Eye (tissue), 1 donor: ENCODE data around the gene C1orf174.
"Not testable (repeated sequence)": the region's sequence is repeated elsewhere in the genome, so short reads cannot be mapped to it uniquely, and the experiment has no call there.

Experiments
- DNase-seq: peaks from one replicate; pipeline ENCODE4 v3.0.0-alpha.2; 2015

C1orf174 gene

DNA sequence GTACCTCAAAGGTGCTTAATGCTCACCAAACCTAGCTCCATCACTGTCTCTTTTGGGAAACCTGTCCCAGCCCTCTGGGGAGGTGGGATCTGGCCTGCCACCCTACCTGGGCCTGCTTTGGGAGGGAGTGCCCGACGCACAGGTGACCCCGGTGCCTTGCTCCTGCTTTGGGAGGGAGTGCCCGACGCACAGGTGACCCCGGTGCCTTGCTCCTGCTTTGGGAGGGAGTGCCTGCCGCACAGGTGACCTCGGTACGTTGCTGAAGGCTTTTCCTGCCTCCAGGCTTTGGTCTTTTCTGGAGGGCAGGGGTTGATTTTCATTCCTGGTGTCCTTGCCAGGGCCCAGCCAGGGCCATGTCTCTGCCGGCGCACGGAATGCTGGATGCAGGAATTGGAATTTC is 25.2 kb upstream of the C1orf174 start:
- DNase-seq: no peak

DNA sequence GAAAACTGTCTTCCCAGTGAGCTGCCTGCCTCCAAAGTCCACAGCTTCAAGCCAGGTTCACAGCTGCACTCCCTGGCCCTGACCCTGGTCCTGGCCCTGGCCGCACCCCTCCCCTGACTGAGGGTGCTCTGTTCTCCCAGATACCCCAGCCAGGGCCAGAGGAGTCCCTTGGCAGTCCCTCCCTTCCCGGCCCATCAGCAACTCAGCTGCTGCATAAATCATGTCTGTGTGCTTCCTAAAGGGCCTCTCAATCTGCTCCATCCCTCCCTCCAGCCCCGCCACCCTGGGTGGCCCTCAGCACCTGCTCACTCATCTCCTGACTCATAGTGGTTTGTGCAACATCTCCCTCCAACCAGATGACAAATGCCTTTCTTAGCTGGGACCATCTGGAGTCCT is 24.8 kb upstream of the C1orf174 start:
- no peak for DNase-seq

DNA sequence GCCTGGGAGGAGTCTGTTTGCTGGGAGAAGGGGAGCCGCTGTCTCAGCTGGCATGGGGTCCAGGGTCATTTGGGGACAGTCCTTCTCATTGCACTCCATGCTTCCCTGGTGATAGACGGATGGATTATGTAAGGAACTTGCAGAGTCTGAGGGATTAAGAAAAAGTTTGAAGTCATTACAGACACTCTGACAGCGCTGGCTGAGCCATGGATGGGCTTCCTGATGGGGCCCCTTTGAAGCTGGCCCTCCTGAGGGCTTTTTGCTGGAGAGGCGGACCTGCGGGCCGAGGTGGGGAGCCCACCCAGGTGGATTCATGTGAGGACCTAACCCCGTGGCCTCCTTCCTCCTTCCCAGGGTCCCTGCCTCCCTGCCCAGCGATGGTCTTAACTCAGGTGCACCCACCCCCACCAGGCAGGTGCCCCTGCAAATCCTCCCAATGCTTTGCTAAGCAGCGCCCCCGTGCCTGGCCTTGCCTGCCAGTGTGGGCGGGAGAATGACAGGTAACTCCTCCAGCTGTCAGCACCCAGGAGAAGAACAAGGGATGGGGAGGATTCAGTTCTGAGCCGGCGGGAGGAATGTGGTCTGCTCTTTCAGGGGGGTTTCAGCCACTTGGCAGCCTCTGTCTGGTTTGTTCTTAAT is 24.2 kb upstream of the C1orf174 start:
- DNase-seq: no peak

DNA sequence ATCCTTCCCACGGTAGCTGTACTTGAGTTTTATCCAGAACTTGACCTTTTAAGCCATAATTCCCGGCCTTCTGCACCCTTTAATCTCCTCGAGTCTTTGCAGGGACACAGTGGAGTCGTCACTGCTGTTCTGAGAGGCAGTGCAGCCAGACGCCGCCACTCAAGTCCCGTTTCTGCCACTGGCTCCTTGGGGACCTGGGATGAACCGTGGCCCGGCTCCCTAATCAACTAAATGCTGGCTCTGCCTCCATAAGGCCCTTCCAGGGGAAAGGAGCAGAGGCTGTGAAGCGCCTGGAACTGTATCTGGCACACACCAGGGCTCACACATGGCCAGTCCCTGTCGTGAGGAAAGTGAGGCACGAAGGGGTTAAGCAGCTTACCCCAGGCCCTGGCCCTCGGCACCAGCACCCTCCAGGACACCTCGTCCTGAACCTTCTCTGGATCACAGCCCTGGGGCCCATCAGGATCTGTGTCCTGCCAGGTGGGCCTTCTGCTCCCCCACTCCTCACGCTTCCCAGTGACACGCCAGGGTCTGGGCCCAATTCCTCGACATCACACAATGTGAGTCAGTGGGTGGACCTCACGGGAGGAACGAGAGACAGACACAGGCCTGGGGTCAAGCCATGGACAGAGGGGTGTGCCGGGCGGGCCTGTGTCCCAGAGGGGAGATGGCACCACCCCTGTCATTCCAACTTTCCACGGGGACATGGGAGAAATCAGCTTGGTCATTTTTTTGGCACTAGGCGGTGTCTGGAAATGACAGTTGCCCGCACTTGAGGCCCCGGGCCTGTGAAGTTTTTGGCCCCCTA is 23.5 kb upstream of the C1orf174 start:
- no peak for DNase-seq

DNA sequence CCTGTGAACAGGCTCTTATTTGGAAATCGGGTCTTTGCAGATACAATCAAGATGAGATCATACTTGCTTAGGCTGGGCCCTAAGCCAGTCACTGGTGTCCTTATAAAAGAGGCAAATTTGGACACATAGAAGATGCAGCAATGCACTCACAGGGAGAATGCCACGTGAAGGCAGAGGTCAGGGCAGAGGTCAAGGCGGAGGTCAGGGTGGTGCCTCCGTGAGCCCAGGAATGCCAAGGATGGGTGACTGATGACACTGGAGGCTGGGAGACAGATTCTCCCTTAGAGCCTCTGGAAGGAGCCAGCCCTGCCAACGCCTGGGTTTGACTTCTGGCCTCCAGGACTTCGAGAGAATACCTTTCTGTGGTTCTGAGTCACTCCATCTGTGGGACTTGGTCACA is 22.8 kb upstream of the C1orf174 start:
- no peak for DNase-seq

DNA sequence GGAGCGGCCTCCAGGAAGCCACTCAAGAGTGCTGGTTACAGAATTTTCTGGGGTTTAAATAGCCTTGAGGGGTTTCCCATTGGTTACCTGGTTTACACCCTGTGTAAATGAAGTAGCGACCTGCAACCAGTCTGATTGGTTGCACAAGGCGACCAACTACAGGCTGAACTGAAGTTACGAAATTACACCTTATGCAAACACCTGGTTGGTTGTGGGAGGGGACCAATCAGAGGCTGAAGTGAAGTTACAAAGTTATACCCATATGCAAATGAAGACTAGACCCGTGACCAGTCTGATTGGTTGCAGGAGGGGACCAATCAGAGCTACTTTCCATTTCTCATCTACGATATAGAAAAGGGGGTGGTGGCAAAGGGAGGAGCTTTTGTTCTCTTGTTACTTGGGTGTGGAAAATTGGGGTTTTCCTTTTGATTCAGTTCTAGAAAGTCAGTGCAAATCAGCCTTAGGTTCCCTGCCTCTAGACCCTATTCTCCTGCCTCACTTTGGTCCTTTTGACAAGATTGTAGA is 22.2 kb upstream of the C1orf174 start:
- no peak for DNase-seq

DNA sequence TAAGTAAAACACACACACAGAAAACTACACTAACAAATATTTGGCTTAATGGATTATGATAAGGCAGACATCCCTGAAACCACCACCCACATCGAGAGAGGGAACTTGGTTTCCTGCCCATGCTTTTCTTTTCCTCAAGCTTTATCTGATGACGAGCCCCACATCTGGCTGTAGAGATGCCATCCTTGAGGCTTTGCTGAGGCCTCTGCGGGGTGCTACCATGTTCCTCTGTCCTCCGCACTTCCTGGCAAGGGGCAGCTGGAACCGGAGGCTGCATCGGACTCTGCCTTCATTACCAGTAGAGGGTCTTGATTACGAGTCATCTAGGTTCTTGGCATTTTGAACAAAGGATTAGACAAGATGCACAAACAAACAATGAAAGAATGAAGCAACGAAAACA is 21.7 kb upstream of the C1orf174 start:
- DNase-seq: no peak

DNA sequence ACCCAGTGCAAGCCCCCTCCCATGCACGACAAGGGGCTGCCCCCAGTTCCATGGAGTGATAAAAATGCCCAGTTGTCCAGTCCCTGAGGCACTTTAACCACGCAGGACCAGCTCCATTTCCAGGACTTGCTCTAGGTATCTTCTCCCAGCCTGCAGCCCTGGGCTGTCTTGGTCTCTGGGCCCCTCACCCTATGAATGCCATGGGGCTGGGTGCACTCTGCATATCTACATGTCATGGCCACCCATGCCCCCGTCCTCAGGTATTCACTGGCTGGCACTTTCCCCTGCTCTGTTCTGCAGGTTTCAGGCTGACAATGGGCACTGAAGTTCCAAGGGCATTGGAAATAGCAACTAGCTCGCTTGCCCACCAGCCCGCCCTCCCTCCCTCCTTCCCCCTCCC is 19.6 kb upstream of the C1orf174 start:
- no peak for DNase-seq

DNA sequence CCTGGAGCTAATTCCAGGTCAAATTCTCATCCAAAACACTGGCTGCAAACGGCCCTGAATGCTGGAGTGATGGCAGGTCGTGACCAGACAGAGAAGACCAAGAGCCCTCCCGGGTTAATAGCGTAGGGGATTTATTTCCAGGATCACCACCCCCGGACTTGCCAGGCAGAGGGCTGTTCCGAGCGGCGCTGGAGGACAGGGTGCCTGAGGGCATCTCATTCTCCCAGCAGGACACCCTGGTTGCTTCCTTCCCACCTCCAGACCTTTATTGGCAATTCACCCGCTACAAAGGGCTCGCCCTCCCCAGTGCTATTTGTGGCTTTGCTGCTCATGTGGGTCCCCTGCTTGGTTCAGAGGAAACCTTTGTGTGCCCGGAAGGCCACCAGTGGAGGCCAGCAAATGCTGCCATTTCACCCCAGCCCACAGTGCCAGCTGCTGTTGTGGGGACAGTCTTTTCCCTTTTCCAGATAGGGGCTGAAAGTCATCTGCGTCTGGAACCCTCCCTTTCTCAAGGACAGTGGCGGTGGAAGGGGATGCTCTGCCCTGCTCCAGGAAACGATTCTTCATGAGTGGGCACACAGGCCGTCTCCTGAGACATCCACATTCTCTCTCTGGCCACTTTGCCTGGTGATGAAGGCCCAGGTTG is 19.0 kb upstream of the C1orf174 start:
- no peak for DNase-seq

DNA sequence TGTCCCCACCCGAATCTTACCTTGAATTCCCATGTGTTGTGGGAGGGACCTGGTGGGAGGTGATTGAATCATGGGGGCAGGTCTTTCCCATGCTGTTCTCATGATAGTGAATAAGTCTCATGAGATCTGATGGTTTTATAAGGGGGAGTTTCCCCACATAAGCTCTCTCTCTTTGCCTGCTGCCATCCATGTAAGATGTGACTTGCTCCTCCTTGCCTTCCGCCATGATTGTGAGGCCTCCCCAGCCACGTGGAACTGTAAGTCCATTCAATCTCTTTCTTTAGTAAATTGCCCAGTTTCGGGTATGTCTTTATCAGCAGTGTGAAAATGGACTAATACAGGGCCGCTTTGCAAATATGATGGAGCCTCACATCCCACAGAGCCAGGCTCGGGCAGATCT is 18.3 kb upstream of the C1orf174 start:
- DNase-seq: not testable (repeated sequence)

DNA sequence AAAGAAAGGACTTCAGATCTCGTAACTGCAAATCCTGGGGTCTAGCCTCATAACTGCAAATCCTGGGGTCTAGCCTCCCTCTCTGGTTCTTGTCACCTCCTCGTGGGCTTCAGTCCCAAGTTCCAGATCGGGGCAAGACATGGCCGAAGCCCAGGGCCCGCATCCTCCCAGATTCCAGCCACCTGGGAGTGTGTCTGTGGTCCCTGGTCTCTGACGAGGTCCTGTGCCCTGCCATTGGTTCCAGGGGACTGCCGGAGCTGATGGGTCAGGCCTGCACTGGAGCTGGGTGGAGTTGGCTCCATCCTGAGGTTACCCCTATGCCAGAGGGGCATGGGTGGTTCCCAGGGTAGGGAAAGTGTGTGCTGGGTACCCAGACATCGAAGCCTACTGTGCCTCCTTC is 17.7 kb upstream of the C1orf174 start:
- DNase-seq: no peak

DNA sequence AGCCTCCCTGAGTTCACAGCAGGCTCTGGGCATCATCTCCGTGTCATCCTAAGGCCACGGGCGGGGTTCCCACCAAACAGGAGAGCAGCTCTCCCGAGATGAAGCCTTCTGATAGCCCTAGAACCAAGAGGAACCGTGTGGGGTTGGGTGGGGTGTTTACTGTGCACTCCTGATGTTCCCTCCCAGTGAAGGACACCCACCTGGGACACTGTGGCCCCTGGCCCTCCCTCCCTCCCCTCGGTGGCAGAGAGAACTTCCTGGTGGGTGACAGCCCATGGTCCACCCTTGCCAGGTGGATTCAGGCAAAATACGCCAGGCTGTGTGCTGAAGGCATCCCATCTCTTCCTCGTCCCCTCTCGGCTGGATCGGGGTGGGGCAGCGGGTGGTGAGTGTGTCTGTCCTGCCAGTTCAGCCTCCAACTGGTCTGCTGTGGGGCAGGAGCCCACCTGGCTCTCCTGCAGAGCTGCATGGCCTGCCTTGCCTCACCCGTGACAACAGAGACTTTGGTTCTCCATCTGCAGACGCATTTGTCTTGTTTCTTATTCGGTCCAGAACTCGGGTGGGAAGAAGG is 15.6 kb upstream of the C1orf174 start:
- DNase-seq: no peak

DNA sequence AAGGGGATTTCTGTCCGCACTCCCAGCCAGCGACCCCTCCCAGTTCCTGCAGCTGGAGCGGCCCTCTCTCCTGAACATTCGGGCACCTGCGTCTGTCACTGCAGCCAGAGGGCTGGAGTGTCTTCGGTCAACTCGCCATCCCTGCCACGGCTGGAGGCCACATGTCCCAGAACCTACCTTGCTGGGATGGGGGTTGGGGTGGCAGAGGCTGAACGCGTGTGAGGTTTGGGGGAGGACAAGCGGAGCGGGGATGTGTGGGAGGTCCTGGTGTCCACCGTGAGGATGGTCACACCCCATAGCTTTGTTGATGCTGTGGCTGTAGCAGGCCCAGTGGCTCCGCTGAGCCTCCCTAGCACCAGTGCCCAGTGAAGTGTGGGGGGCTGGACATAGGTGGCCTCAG is 14.8 kb upstream of the C1orf174 start:
- DNase-seq: no peak

DNA sequence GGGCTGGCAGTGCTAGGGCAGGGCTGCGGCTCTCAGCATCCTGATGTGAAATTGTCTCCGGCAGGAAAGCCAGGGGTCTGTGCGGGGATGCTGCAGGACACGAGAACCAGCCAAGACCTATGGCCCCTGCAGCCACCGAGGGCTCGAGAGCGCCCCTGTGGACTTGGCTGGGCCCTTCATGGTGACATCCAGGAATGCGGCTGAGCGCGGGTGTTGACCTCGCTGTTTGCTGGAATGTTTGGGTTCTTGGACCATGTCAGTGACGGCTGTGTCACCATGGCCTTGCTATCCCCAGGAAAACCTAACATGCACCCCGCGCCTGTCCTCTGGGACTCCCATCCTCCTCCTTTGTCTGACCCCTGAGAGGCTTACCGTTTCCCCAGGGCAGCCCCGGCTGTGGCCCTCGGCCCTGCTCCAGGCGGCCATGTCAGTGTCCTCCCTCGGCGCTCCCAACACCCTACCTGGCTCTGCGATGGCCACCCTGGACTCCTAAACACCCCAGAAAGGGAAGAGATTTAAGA is 14.3 kb upstream of the C1orf174 start:
- no peak for DNase-seq

DNA sequence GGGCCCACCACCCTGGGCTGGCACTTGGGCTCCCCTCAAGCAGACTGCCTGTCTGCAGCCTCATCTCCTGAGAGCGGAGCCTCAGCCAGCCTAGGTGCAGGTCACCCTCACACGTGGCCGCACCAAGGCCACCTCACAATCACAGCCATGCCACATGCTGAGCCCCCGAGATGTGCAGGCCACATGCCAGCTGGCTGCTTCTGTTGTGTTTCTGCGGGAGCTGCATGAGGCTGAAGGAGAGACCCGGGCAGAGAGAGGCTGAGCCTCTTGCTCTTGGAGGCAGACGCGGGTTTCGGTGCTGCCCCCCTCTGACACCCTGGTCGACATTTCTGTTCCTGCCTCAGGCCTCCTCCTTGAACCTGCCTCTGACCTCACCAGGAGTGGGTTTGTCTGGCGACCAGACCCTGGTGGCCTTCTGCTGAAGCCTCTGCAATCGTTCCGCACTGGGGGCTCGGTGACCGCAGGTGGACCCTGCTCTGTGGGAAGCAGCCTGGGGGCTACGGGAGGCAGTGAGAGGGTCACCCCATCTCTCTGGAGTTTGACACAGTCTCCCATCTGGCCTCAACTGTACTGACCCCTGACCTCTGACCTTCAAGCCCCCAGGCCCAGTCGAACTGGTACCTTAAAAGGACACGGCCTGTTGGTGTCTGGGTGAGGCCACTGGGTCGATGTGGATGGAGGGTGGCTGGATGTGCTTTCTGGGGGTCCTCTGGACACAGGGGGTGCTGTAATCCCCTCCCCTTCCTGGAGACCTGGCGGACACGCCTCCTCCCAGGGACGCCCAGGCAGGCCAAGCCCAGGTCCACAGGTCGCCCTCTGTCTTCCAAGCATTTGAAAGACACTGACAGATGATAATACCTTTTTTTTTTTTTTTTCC is 13.0 kb upstream of the C1orf174 start:
- DNase-seq: no peak

DNA sequence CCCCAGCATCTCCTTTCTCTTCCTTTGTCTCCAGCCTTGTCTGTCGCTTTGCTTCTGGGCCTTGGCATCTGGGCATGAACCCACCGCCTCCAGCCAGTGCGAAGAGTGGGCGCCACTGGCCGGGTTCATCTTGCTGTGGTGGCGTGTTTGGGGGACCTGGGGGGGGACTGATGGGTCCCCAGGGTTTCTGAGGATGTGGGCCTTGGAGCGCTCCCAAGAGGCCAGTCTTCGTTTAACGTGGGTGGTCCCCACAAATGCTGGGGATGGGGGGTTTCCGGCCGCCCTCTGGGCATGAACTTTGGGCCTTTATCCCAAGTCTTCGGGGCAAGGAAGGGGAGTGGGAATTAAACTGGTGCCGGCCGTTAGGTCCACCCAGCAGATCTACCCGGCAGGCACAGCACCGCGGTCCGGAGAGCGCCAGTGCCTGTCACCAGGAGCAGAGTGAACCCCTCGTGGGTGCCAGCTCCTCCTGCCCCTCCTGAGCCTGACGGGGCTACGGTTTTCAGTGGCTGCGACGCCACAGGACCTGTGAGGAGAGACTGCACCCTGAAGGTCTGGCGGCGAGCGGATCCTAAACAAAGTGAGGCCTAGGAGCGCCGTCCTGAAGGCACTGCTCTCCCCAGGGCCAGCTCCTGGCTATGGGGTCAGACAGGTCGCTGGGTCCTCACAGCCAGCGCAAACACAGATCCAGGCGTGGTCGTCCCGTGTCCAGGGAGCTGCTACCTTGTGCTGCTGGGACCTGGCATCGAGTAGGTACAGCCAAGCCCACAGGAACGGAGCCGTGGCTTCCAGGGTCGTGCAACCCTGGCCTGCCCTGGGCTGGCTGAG is 12.1 kb upstream of the C1orf174 start:
- no peak for DNase-seq

DNA sequence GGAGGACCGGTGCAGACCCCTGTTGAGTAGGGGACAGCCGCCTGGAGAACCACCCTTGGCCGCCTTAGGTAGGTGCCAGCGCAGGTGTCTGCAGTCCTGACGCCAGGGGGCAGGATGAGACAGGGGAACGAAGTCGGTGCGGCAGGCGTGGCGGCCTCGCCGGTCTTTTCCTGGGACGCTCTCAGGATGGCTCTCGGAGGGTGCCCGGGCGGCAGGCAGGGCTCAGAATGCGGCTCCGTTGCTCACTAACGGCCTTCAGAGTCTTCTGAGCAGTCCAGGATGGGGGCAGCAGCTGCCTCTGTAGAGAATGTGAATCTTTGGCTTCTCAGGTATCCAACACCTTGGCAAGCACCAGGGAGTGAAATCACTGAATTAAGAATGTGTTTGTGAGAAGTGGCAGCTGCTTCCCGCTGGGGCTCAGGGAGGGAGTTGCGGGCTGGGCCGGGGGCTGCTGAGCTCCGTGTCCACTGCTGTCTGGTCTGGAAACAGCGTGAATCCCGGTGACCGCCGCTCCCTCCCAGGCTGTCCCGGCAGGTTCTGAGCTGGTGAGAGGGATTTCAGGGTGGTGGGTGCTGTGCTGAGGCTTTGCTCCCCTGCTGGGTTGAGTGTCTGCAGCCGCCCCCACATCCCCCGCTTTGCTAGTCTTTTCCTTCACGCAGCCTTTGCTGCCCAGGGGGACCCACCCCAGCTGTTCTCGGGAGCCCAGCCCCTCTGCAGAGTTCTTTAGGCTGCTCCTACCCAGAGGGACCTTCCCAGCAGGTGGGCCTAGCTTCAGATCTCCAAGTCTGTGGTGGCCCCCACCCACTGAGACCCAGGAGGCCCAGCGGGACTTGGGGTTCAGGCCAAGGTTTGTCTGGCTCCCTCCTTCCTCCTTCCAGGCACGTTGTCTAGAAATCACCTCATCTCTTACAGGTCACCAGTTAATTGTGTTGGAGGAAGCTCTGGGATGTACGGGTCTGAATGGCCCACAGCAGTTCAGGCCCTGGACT is 11.1 kb upstream of the C1orf174 start:
- peak; percentile 94 for DNase-seq

DNA sequence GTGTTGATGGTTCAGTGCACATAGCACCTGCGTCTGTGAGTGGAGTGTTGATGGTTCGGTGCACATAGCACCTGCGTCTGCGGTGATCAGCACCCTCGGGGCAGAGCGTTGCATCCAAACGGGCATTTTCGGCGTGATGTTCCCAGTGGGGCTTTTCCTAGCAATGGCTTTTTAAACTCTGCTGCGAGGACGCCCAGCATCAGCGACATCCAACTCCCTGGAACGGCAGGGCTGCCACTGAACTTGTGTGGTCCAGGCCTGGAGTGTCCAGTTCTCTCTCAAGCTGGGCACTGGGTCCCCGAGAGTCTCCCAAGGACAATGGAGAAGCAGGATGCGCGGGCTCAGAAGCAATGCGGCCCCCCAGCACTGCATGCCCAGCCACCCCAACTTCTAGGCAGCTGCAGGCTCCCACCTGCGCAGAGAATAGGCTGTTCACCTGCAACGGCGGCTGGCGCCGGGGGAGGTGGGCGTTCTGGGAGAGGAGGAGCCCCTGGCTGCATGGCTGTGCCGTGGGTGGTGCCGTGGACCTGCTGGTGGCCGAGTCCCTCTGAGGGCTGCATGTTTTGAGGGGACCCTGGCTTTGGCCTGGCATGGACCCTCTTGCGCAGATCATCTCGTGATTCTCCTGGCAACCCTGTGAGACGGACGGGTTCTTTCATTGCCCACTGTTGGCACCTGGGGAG is 10.1 kb upstream of the C1orf174 start:
- DNase-seq: peak; percentile 84

DNA sequence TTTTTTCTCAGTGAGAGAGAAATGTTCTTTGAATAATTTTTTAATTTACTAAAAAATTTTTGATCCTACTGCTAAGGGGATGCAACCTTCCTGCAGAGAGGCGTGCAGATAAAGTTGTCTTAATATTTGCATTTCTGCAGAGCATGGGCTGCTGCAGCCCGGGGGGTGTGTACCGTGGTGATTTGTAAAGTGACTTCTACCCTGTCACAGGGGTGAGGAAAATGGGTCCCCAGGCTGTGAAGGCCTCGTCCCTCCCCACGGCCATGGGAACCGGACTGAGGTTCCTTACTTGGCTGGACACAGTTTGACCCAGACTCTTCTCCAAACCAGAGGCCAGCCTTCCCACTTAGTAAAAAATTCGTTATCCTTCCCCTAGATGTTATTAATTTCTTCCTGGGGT is 9.5 kb upstream of the C1orf174 start:
- no peak for DNase-seq
